AG09319 (cell line): ENCODE data around the gene KRT82.

Experiments
- DNase-seq: peaks from one replicate; pipeline ENCODE4 v3.0.0-alpha.2; 2010; ENCODE audit warnings: low read depth; ENCODE audit errors: extremely low read depth
- TF ChIP-seq, protein P1 (sequence below): IDR thresholded peaks from 2 replicates; pipeline ENCODE4 v1.5.1; 2011; ENCODE audit warnings: low read depth, mild to moderate bottlenecking, inconsistent platforms, low read length, moderate library complexity

Gene KRT82

DNA sequence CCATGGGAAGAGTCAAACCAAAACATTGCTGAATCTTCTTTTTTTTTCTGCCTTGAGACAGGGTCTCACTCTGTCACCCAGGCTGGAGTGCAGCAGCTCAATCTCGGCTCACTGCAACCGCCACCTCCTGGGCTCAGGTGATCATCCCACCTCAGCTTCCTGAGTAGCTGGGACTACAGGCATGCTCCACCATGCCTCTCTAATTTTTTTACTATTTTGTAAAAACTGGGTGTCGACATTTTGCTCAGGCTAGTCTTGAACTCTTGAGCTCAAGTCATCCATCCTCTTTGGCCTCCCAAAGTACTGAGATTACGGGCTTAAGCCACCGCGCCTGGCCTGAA, 29.5 kb upstream of the KRT82 start:
- TF ChIP-seq, protein P1, sequence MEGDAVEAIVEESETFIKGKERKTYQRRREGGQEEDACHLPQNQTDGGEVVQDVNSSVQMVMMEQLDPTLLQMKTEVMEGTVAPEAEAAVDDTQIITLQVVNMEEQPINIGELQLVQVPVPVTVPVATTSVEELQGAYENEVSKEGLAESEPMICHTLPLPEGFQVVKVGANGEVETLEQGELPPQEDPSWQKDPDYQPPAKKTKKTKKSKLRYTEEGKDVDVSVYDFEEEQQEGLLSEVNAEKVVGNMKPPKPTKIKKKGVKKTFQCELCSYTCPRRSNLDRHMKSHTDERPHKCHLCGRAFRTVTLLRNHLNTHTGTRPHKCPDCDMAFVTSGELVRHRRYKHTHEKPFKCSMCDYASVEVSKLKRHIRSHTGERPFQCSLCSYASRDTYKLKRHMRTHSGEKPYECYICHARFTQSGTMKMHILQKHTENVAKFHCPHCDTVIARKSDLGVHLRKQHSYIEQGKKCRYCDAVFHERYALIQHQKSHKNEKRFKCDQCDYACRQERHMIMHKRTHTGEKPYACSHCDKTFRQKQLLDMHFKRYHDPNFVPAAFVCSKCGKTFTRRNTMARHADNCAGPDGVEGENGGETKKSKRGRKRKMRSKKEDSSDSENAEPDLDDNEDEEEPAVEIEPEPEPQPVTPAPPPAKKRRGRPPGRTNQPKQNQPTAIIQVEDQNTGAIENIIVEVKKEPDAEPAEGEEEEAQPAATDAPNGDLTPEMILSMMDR, result no peak
- DNase-seq, result no peak

DNA sequence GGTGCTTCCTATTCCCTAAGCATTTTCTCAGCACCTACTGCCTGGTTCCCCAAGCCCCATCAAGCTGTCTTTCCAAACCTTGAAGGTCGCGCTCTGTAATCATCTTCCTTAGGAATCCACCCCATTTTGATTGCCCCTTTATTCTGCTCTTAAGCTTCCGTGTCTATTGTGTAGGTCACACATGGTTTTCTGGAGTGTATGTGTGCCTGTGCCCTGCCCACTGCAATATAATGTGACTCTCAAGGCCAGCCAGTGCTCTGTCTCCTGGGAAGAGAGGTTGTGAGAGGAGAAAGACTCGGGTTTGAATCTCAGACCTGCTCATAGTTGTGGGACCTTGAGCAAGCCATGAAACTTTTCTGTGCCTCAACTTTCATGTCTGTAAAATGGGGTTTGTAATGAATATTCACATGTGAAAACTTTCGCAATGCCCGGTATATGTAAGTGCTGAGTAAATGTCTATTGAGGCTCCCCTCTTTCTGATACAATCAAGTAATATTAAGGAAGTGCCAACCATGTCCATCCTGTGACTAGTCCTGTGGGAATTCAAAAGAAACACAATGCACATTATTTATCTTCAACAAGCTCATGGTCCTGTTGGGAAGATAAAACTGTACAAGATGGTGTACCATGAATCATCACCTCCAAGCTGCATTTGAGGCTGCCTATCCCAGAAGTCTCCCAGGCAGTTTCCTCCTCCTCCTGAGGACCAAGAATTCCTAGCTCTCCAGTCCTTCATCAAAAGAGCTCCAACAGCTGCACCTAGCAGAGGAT, 28.8 kb upstream of the KRT82 start:
- TF ChIP-seq, protein P1, result no peak
- no peak for DNase-seq

DNA sequence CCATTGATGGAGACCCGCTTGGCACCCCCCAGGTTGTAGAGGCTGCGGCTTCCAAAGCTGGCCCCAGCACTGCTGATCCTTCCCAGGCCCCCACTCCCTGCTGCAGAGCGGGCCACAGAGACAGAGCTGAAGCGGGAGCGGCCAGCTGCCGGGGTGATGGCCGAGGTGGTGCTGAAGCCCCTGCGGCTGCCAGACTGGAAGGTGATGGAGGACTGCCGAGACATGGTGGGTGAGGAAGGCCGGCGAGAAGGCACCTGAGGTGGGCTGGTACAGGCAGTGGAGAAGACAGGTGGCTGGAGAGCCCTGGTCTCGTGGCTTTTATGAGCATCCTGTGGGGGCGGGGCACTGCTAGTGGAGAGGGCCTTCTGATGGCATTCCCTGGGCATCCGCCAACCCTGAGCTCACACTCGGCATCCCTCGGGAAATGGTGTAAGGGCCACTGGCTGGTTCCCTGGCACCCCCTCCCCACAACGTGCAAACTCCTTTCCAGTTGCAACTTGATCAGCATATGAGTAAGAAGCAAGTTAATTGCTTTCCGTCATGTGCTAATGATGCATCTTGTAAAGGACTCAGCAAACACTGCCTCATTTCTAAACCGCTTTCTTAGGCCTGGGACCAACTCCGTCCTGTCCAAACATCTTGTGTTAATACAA, 28.1 kb upstream of the KRT82 start, which contains the start of gene KRT75:
KRT75 (minus strand) TSS at position 291 of the 653 bp plus-strand sequence; CDS start at position 224, 67 bp downstream.
- TF ChIP-seq, protein P1, result no peak
- DNase-seq, result no peak

DNA sequence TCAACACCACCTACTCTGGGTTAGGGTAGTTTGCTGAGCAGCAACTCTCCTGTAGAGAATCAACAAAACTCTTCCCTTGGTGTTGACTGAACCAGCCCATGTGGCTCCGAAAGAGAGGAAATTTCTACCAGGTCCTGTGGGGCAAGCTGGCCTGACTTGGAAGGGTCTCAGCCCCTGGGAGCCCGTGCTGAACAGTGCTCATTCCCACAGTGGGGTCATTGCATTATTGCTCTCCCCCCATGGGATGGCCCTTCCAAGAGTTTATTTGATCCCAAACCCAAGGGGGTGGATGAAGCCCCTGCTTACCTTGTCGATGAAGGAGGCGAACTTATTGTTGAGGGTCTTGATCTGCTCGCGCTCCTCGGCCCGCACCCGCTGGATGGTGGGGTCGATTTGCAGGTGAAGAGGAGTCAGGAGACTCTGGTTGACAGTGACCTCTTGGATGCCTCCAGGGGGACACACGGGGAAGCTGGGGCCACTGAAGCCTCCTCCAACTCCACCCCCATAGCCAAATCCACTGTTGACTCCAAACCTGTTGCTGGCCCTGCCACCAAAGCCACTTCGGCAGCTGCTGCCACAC, 27.5 kb upstream of the KRT82 start:
- DNase-seq, result no peak
- TF ChIP-seq, protein P1, result no peak

DNA sequence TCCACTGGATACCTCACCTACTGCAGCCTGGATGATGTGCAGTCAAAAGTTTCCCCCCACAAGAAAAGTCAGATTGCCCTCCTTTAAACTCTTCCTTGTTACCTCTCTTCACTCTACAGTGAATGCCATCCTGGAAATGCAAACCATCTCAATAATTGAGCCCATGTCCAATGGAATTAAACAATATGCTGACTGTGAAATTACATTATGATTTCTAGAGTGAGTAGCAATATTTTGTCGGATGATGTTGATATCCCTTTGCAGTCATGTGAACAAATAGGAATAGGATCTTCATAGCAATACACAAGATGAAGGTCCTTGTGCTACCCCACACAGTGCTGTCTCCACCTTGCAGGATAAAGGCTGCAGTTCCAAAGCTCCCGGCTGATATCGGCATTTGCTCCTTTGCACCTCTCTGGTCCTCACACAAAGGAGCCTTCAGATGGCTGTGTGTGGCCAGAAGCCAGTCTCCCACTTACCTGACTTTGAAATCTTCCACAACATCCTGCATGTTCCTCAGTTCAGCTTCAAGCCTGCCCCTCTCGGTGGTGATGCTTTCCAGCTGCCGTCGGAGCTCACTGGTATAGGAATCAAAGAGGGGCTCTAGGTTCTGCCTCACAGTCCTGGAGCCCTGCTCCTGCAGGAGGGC, 26.5 kb upstream of the KRT82 start:
- TF ChIP-seq, protein P1, result no peak
- no peak for DNase-seq

DNA sequence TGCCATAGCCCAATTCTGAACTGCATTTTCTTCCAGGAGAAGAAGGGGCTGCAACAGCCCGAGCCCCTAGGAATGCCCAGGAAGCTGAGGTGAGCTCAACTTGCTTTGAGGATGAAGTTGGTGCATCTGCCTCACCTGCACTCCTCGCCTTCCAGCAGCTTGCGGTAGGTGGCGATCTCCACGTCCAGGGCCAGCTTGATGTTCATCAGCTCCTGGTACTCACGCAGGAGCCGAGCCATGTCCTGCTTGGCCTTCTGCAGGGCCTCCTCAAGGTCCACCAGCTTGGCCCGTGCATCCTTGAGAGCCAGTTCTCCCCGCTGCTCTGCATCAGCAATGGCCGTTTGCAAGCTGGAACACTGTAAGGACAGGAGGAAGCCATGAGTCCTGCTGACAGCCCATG, 22.0 kb upstream of the KRT82 start:
- TF ChIP-seq, protein P1, result no peak

More for the DNA sequence above, 22.0 kb upstream of the KRT82 start:
- no peak for DNase-seq
